A549 (cell line): ENCODE results near the gene VPS35L.

ENCODE experiments used
- CTCF ChIP-seq: fragments of >200 bp; sonication (Bioruptor Twin); formaldehyde crosslinking; IDR thresholded peaks from 3 replicates; pipeline ENCODE4 v1.5.1; 2016
- PHF8 ChIP-seq: fragments of 200-600 bp; sonication (generic); IDR thresholded peaks from 2 replicates; pipeline ENCODE4 v1.6.1; 2016; ENCODE audit warnings: low read depth, mild to moderate bottlenecking, antibody characterized with exemption, moderate library complexity, borderline replicate concordance
- POLR2A ChIP-seq: IDR thresholded peaks from 2 replicates; pipeline ENCODE4 v1.6.1; 2012; ENCODE audit warnings: mild to moderate bottlenecking, low read length
- RCOR1 ChIP-seq: fragments of 150-350 bp; IDR thresholded peaks from 2 replicates; pipeline ENCODE4 v1.6.1; 2014; ENCODE audit warnings: antibody characterized with exemption, low read length, low read depth

DNA sequence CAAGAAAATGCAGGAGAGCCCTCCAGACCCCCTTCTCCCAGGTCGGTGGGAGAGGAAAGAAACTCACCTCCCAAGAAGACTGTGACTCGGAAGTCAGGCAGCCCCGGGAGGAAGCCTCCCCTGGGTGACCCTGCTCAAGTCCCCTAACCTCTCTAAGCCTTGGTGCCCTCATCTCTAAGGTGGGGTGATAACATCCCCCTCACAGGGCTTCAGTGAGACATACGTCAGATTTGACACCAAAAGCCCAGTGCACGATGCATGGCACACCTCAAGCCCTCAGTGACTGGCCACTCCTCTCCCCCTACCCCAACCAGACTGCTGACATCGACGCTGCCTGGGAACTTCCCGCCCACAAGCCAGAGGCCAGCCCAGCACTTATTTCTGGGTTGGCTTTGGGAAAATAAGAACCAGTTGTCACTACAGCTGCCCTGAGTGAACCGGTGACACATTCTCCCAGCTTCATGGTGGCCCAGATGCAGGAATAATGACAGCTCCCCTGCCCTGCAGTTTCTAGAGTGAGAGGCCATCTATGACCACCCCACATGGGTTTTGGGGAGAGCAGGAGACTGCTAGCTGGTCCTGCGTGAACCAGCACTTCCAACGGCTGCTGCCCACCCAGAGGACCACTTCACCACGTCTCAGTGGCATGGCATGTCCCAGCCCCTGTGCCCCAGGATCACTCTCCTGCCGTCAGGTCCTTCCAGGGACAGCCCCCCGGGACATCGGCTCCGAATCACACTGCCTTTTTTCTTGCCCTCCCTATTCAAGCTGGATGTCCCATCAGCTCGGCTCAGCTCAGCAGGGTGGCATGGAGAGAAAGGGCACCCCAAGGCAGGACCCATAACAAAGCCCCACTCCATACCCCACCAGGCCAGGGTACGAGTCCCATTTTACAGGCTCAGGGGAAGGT, 153.0 kb downstream of the VPS35L start:
- TF ChIP-seq POLR2A, result no peak
- TF ChIP-seq PHF8, result no peak
- TF ChIP-seq RCOR1, result no peak
- no peak for TF ChIP-seq CTCF
